Activated CD4-positive, alpha-beta memory T cell treated with anti-CD3 and anti-CD28 coated beads for 36 hours (primary cell): Measurements from ENCODE around the gene COL19A1. TPM values are rescaled to one million over a fixed set of nuclear protein-coding genes. Genes with fewer than 3 reads are reported as not detected.

Source experiments
- CTCF ChIA-PET: fragments of 350-600 bp; sonication (Branson Sonifier 250); formaldehyde crosslinking; loops from one replicate; lab custom pipeline; 2021; ENCODE audit warnings: antibody characterized with exemption, inconsistent platforms; lab: Charles Lee
- POLR2A ChIA-PET: fragments of 350-600 bp; sonication (Branson Sonifier 250); formaldehyde crosslinking; loops from one replicate; lab custom pipeline; 2021; ENCODE audit warnings: antibody characterized with exemption; lab: Charles Lee
- DNase-seq: peaks from one replicate; pipeline ENCODE4 v3.0.0-alpha.2; 2020
- H3K27ac Mint-ChIP-seq: one replicate; pipeline ENCODE4 v1.8.0; 2021; ENCODE audit warnings: mixed read lengths
- H3K27me3 Mint-ChIP-seq: one replicate; pipeline ENCODE4 v1.8.0; 2021; ENCODE audit warnings: mixed read lengths
- H3K36me3 Mint-ChIP-seq: one replicate; pipeline ENCODE4 v1.8.0; 2021; ENCODE audit warnings: mixed read lengths
- H3K4me1 Mint-ChIP-seq: one replicate; pipeline ENCODE4 v1.8.0; 2021; ENCODE audit warnings: low read depth, mixed read lengths
- H3K4me3 Mint-ChIP-seq: one replicate; pipeline ENCODE4 v1.8.0; 2021; ENCODE audit warnings: mild to moderate bottlenecking, mixed read lengths
- H3K9me3 Mint-ChIP-seq: one replicate; pipeline ENCODE4 v1.8.0; 2021; ENCODE audit warnings: mixed read lengths
- intact Hi-C: fragments of 100-400 bp; cut with micrococcal nuclease; formaldehyde crosslinking; loops from one replicate; pipeline ENCODE4 v1.15.1; 2023
- total RNA-seq, 2 experiments: library from RNA; stranded (reverse); gene quantifications; one replicate each; pipeline ENCODE4 v1.2.3, GENCODE V29; 2021

Gene COL19A1
- total RNA-seq, 2 experiments from 2014 or later = 0.02 to 0.19 TPM

- no peak for DNase-seq
- Mint-ChIP-seq H3K9me3 (no peaks in the 10 kb centered on the region), H3K4me3 (no peak overlapping the region), H3K36me3 (no peaks in the 10 kb centered on the region), H3K4me1 (no peaks in the 10 kb centered on the region), H3K27me3 (peaks cover 15% of the 10 kb centered on the region), H3K27ac (no peak overlapping the region)
- CTCF ChIA-PET = no interaction called here
- intact Hi-C loops = no loop called here
- POLR2A ChIA-PET = no interaction called here
These were observed 328.1 kb downstream of the COL19A1 start for GRCh38 chr6:70194421-70194820.

GRCh38 chr6:70196531-70196930 lies 330.2 kb downstream of the COL19A1 start:
- H3K9me3 Mint-ChIP-seq = no peaks in the 10 kb centered on the region
- intact Hi-C loops = no loop called here
- H3K4me3 Mint-ChIP-seq = no peak overlapping the region
- H3K36me3 Mint-ChIP-seq = no peaks in the 10 kb centered on the region
- H3K27me3 Mint-ChIP-seq = peaks cover 18% of the 10 kb centered on the region
- CTCF ChIA-PET = no interaction called here
- POLR2A ChIA-PET = no interaction called here
- no peaks in the 10 kb centered on the region for H3K4me1 Mint-ChIP-seq
- H3K27ac Mint-ChIP-seq = no peak overlapping the region
- no peak for DNase-seq

- ChIA-PET CTCF (no interaction called here), POLR2A (no interaction called here)
- Mint-ChIP-seq H3K36me3 (no peaks in the 10 kb centered on the region), H3K27me3 (peaks cover 12% of the 10 kb centered on the region), H3K4me1 (no peaks in the 10 kb centered on the region), H3K9me3 (no peaks in the 10 kb centered on the region), H3K4me3 (no peak overlapping the region), H3K27ac (no peak overlapping the region)
- intact Hi-C loops = no loop called here
- DNase-seq = no peak
These were observed 332.4 kb downstream of the COL19A1 start for GRCh38 chr6:70198785-70199184.

- no peak overlapping the region for H3K4me3 Mint-ChIP-seq
- peaks cover 6% of the 10 kb centered on the region for H3K27me3 Mint-ChIP-seq
- no peak overlapping the region for H3K27ac Mint-ChIP-seq
- no peaks in the 10 kb centered on the region for H3K4me1 Mint-ChIP-seq
- H3K36me3 Mint-ChIP-seq = no peaks in the 10 kb centered on the region
- CTCF ChIA-PET = interaction anchor here (0.9 kb wide), 1 partner anchor 13 kb away, joined by 5 read pairs; no protein-coding TSS in a partner anchor
- intact Hi-C loops = no loop called here
- DNase-seq = no peak
- no peaks in the 10 kb centered on the region for H3K9me3 Mint-ChIP-seq
- POLR2A ChIA-PET = no interaction called here
These were observed 342.0 kb downstream of the COL19A1 start for GRCh38 chr6:70208235-70208790.

GRCh38 chr6:70210462-70210861 lies 344.1 kb downstream of the COL19A1 start:
- Mint-ChIP-seq H3K9me3 (no peaks in the 10 kb centered on the region), H3K4me3 (no peak overlapping the region), H3K27ac (no peak overlapping the region), H3K36me3 (no peaks in the 10 kb centered on the region), H3K27me3 (peaks cover 11% of the 10 kb centered on the region), H3K4me1 (no peaks in the 10 kb centered on the region)
- intact Hi-C loops = no loop called here
- ChIA-PET POLR2A (no interaction called here), CTCF (no interaction called here)
- DNase-seq = no peak

GRCh38 chr6:70215460-70216108 lies 349.2 kb downstream of the COL19A1 start:
- no peak overlapping the region for H3K4me3 Mint-ChIP-seq
- H3K4me1 Mint-ChIP-seq = no peaks in the 10 kb centered on the region
- CTCF ChIA-PET = no interaction called here
- no peak for DNase-seq
- peaks cover 13% of the 10 kb centered on the region for H3K27me3 Mint-ChIP-seq
- POLR2A ChIA-PET = no interaction called here
- no peak overlapping the region for H3K27ac Mint-ChIP-seq
- H3K9me3 Mint-ChIP-seq = no peaks in the 10 kb centered on the region
- H3K36me3 Mint-ChIP-seq = no peaks in the 10 kb centered on the region
- intact Hi-C loops = no loop called here

GRCh38 chr6:70216767-70217166 lies 350.4 kb downstream of the COL19A1 start:
- Mint-ChIP-seq H3K27me3 (peaks cover 13% of the 10 kb centered on the region), H3K4me1 (peaks cover 2% of the 10 kb centered on the region), H3K4me3 (no peak overlapping the region), H3K27ac (no peak overlapping the region), H3K36me3 (no peaks in the 10 kb centered on the region), H3K9me3 (no peaks in the 10 kb centered on the region)
- CTCF ChIA-PET = no interaction called here
- DNase-seq = no peak
- intact Hi-C loops = no loop called here
- POLR2A ChIA-PET = no interaction called here

GRCh38 chr6:70219943-70220613 lies 353.7 kb downstream of the COL19A1 start:
- Mint-ChIP-seq H3K4me3 (no peak overlapping the region), H3K9me3 (no peaks in the 10 kb centered on the region), H3K36me3 (no peaks in the 10 kb centered on the region), H3K27me3 (peaks cover 9% of the 10 kb centered on the region), H3K27ac (no peak overlapping the region), H3K4me1 (peaks cover 2% of the 10 kb centered on the region)
- ChIA-PET CTCF (interaction anchor here (0.8 to 6.9 kb wide), 14 partner anchors 8 to 792 kb away, joined by 3 to 110 read pairs (median 7); partner anchors contain the start of gene FAM135A), POLR2A (no interaction called here)
- no peak for DNase-seq
- intact Hi-C loops = loop anchor here (5.0 kb wide), 3 partner anchors 92 to 792 kb away; no protein-coding TSS in a partner anchor

- Mint-ChIP-seq H3K4me3 (no peak overlapping the region), H3K4me1 (peaks cover 2% of the 10 kb centered on the region), H3K9me3 (no peaks in the 10 kb centered on the region), H3K36me3 (no peaks in the 10 kb centered on the region), H3K27me3 (peaks cover 9% of the 10 kb centered on the region), H3K27ac (no peak overlapping the region)
- ChIA-PET CTCF (interaction anchor here (0.5 to 6.9 kb wide), 37 partner anchors 9 to 1894 kb away, joined by 3 to 110 read pairs (median 4); partner anchors contain the start of gene FAM135A), POLR2A (no interaction called here)
- no peak for DNase-seq
- intact Hi-C loops = loop anchor here (1.0 to 5.0 kb wide), 5 partner anchors 91 to 791 kb away; no protein-coding TSS in a partner anchor
These were observed 354.8 kb downstream of the COL19A1 start for GRCh38 chr6:70221025-70221714.

- intact Hi-C loops = loop anchor here (1.0 to 5.0 kb wide), 5 partner anchors 90 to 790 kb away; no protein-coding TSS in a partner anchor
- Mint-ChIP-seq H3K4me3 (no peak overlapping the region), H3K27me3 (peaks cover 7% of the 10 kb centered on the region), H3K27ac (no peak overlapping the region), H3K4me1 (peaks cover 2% of the 10 kb centered on the region), H3K36me3 (no peaks in the 10 kb centered on the region), H3K9me3 (no peaks in the 10 kb centered on the region)
- ChIA-PET CTCF (interaction anchor here (0.6 to 6.9 kb wide), 30 partner anchors 9 to 792 kb away, joined by 3 to 110 read pairs (median 4); partner anchors contain the start of gene FAM135A), POLR2A (no interaction called here)
- no peak for DNase-seq
These were observed 355.5 kb downstream of the COL19A1 start for GRCh38 chr6:70221715-70222438.

- ChIA-PET CTCF (interaction anchor here (1.3 to 6.9 kb wide), 3 partner anchors 8 to 154 kb away, joined by 3 to 110 read pairs (median 36); no protein-coding TSS in a partner anchor), POLR2A (no interaction called here)
- Mint-ChIP-seq H3K4me3 (no peak overlapping the region), H3K27ac (no peak overlapping the region), H3K4me1 (peaks cover 2% of the 10 kb centered on the region), H3K36me3 (no peaks in the 10 kb centered on the region), H3K9me3 (no peaks in the 10 kb centered on the region), H3K27me3 (peaks cover 6% of the 10 kb centered on the region)
- intact Hi-C loops = loop anchor here (5.0 kb wide), 3 partner anchors 90 to 790 kb away; no protein-coding TSS in a partner anchor
- no peak for DNase-seq
These were observed 356.0 kb downstream of the COL19A1 start for GRCh38 chr6:70222439-70222749.
